ENCODE measurements around the gene GLUD2. TPM values are rescaled to one million over a fixed set of nuclear protein-coding genes. Genes with fewer than 3 reads are reported as not detected.

GLUD2 gene
- total and polyA plus RNA-seq, 4 donors: 2.8 to 24.3 (median 8.5) TPM

DNA sequence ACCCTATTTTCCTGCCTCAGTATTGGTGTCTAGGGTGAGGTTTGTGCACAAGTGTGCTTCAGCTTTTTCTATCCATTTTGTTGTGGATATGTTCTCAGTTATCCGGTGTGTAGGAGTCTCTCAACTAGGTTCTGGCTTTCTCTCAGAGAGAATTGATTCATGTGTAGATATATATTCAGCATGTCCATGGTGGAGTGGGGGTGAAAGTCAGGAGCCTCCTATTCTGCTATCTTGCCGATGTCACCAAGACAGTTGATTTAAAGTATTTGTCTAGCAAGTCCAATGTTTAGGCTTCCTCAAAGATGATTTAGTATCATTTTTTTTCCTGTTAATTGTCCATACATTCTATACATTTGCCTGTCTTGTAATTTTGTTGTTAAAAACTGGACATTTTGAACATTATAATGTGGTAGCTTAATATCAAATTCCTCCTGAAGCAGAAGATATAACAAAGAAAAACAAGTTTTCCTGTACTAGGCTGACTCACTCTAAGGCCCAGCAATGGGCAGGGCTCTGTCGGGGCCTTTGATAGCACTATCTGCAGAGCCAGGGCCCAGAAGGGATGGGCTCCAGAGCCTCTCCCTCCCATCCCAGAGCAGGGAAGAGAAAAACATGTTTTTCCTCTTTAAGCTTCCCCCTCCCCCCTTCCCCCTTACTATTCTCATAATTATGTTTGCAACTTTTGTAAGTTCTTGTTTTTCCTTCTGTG, 37.6 kb downstream of the GLUD2 start:
- no peak for DNase-seq (ENCODE audit: low spot score)
- 77% methylated on average over 3 of the region's 3 CpGs for WGBS
- Histone ChIP-seq H3K27ac (ENCODE audit: low read depth in 1 of 2, low read length in 2 of 2) (no peak overlapping the region), H3K9ac (ENCODE audit: low read depth in 1 of 2, low read length in 2 of 2) (no peak overlapping the region), H3K36me3 (ENCODE audit: control insufficient read depth in 4 of 4, insufficient read depth in 3 of 4, low read depth in 1 of 4, low read length in 3 of 4) (no peaks in the 10 kb centered on the region), H3K4me1 (ENCODE audit: control insufficient read depth in 4 of 4, insufficient read depth in 4 of 4, low read length in 3 of 4) (no peaks in the 10 kb centered on the region), H3K27me3 (ENCODE audit: control insufficient read depth in 4 of 4, insufficient read depth in 4 of 4, low read length in 3 of 4) (no peaks in the 10 kb centered on the region), H3K4me3 (ENCODE audit: low read depth in 1 of 3, low read length in 3 of 3) (no peak overlapping the region), H3K9me3 (ENCODE audit: control insufficient read depth in 4 of 4, low read length in 3 of 4) (no peaks in the 10 kb centered on the region)
- TF ChIP-seq SP1 (IDR thresholded peaks at IDR 0.05) (no peak), FOXA1 (IDR thresholded peaks at IDR 0.05) (no peak), FOXA2 (IDR thresholded peaks at IDR 0.05) (no peak), NR2F2 (IDR thresholded peaks at IDR 0.05) (no peak), JUND (IDR thresholded peaks at IDR 0.05) (no peak), HNF4A (conservative IDR thresholded peaks at IDR 0.05) (no peak), TAF1 (conservative IDR thresholded peaks at IDR 0.05) (no peak)
- TF ChIP-seq, protein P1, sequence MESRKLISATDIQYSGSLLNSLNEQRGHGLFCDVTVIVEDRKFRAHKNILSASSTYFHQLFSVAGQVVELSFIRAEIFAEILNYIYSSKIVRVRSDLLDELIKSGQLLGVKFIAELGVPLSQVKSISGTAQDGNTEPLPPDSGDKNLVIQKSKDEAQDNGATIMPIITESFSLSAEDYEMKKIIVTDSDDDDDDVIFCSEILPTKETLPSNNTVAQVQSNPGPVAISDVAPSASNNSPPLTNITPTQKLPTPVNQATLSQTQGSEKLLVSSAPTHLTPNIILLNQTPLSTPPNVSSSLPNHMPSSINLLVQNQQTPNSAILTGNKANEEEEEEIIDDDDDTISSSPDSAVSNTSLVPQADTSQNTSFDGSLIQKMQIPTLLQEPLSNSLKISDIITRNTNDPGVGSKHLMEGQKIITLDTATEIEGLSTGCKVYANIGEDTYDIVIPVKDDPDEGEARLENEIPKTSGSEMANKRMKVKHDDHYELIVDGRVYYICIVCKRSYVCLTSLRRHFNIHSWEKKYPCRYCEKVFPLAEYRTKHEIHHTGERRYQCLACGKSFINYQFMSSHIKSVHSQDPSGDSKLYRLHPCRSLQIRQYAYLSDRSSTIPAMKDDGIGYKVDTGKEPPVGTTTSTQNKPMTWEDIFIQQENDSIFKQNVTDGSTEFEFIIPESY (IDR thresholded peaks at IDR 0.05): no peak
- TF ChIP-seq, protein P2, sequence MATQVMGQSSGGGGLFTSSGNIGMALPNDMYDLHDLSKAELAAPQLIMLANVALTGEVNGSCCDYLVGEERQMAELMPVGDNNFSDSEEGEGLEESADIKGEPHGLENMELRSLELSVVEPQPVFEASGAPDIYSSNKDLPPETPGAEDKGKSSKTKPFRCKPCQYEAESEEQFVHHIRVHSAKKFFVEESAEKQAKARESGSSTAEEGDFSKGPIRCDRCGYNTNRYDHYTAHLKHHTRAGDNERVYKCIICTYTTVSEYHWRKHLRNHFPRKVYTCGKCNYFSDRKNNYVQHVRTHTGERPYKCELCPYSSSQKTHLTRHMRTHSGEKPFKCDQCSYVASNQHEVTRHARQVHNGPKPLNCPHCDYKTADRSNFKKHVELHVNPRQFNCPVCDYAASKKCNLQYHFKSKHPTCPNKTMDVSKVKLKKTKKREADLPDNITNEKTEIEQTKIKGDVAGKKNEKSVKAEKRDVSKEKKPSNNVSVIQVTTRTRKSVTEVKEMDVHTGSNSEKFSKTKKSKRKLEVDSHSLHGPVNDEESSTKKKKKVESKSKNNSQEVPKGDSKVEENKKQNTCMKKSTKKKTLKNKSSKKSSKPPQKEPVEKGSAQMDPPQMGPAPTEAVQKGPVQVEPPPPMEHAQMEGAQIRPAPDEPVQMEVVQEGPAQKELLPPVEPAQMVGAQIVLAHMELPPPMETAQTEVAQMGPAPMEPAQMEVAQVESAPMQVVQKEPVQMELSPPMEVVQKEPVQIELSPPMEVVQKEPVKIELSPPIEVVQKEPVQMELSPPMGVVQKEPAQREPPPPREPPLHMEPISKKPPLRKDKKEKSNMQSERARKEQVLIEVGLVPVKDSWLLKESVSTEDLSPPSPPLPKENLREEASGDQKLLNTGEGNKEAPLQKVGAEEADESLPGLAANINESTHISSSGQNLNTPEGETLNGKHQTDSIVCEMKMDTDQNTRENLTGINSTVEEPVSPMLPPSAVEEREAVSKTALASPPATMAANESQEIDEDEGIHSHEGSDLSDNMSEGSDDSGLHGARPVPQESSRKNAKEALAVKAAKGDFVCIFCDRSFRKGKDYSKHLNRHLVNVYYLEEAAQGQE (IDR thresholded peaks at IDR 0.05): no peak
- TF ChIP-seq, protein P3, sequence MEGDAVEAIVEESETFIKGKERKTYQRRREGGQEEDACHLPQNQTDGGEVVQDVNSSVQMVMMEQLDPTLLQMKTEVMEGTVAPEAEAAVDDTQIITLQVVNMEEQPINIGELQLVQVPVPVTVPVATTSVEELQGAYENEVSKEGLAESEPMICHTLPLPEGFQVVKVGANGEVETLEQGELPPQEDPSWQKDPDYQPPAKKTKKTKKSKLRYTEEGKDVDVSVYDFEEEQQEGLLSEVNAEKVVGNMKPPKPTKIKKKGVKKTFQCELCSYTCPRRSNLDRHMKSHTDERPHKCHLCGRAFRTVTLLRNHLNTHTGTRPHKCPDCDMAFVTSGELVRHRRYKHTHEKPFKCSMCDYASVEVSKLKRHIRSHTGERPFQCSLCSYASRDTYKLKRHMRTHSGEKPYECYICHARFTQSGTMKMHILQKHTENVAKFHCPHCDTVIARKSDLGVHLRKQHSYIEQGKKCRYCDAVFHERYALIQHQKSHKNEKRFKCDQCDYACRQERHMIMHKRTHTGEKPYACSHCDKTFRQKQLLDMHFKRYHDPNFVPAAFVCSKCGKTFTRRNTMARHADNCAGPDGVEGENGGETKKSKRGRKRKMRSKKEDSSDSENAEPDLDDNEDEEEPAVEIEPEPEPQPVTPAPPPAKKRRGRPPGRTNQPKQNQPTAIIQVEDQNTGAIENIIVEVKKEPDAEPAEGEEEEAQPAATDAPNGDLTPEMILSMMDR (IDR thresholded peaks at IDR 0.05; ENCODE audit: low read depth, low read length, missing input control): no peak

DNA sequence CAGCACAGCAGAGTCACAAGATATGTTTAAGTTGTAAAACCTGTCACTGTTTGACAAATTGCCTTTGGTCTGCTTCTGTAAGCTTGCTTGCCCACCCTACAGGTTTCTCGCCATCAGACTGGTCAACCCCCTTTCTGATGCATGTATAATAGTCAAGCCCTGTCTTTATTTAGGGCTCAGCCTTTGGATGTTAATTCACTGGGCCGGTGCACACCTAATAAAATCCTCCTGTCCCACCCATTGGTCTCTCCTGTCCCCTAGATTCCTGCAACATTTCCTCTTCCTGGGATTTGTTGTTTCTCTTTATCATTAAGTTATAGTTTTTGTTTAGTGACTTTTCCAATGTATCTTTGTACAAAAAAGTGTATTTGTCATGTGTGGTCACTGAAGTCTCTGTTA, 38.2 kb downstream of the GLUD2 start:
- H3K27ac ChIP-seq (ENCODE audit: low read depth in 1 of 2, low read length in 2 of 2): no peak overlapping the region
- H3K4me3 ChIP-seq (ENCODE audit: low read depth in 1 of 3, low read length in 3 of 3): no peak overlapping the region
- no peaks in the 10 kb centered on the region for H3K4me1 ChIP-seq (ENCODE audit: control insufficient read depth in 4 of 4, insufficient read depth in 4 of 4, low read length in 3 of 4)
- H3K9ac ChIP-seq (ENCODE audit: low read depth in 1 of 2, low read length in 2 of 2): no peak overlapping the region
- DNase-seq (ENCODE audit: low spot score): no peak
- no peaks in the 10 kb centered on the region for H3K9me3 ChIP-seq (ENCODE audit: control insufficient read depth in 4 of 4, low read length in 3 of 4)
- WGBS: 93% methylated on average over 2 of the region's 2 CpGs
- TF ChIP-seq, protein P1 (IDR thresholded peaks at IDR 0.05): no peak
- TF ChIP-seq HNF4A (conservative IDR thresholded peaks at IDR 0.05) (no peak), HNF4G (IDR thresholded peaks at IDR 0.05) (no peak), YY1 (IDR thresholded peaks at IDR 0.05) (no peak), SP1 (IDR thresholded peaks at IDR 0.05) (no peak), NR2F2 (IDR thresholded peaks at IDR 0.05) (no peak), EGR1 (IDR thresholded peaks at IDR 0.05; ENCODE audit: low read depth in 2 of 2) (no peak), TAF1 (conservative IDR thresholded peaks at IDR 0.05) (no peak), GABPA (IDR thresholded peaks at IDR 0.05 in 1 of 2, conservative IDR thresholded peaks at IDR 0.05 in 1 of 2) (no peak)
- TF ChIP-seq, protein P2 (IDR thresholded peaks at IDR 0.05): no peak
- TF ChIP-seq, protein P3 (IDR thresholded peaks at IDR 0.05; ENCODE audit: low read depth, low read length, missing input control): no peak
- no peaks in the 10 kb centered on the region for H3K36me3 ChIP-seq (ENCODE audit: control insufficient read depth in 4 of 4, insufficient read depth in 3 of 4, low read depth in 1 of 4, low read length in 3 of 4)
- no peaks in the 10 kb centered on the region for H3K27me3 ChIP-seq (ENCODE audit: control insufficient read depth in 4 of 4, insufficient read depth in 4 of 4, low read length in 3 of 4)
